ENCODE measurements around the gene NOC2L. TPM values are rescaled to one million over a fixed set of nuclear protein-coding genes. Genes with fewer than 3 reads are reported as not detected.

Gene NOC2L
- total RNA-seq, 1 experiment from 2014 or later = 130 TPM

DNA sequence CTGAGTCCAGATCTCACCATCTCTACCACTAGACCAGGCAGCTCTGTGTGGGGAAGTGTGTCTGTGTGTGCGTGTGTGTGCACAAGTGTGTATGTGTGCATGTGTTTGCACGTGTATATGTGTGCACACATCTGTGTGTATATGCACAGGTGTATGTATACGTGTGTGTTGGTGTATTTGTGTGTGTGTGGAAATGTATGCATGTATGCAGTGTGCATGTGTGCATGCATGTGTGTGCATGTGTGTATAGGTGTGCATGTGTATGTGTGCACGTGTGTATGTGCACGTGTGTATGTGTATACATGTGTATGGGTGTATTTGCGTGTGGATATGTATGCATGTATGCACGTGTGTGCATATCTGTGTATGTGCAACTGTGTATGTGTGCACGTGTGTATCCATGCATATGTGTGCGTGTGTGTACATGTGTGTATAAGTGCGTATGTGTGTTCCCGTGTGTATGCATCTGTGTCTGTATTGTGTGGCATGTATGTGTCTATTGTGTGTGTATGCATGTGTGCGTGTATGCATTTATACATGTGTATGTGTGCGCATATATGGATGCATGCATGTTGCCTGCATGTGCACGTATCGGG is 10.3 kb upstream of the NOC2L start:
- H3K79me2 ChIP-seq (ENCODE audit: insufficient read depth, low read length) = no peaks in the 10 kb centered on the region
- no peak overlapping the region for H2AK5ac ChIP-seq (ENCODE audit: insufficient read length, low read length)
- no CpG with 5 or more reads among the region's 15 CpGs for WGBS (ENCODE audit: extremely low coverage, insufficient read length, low lambda C conversion rate)
- TF ChIP-seq, protein P1, sequence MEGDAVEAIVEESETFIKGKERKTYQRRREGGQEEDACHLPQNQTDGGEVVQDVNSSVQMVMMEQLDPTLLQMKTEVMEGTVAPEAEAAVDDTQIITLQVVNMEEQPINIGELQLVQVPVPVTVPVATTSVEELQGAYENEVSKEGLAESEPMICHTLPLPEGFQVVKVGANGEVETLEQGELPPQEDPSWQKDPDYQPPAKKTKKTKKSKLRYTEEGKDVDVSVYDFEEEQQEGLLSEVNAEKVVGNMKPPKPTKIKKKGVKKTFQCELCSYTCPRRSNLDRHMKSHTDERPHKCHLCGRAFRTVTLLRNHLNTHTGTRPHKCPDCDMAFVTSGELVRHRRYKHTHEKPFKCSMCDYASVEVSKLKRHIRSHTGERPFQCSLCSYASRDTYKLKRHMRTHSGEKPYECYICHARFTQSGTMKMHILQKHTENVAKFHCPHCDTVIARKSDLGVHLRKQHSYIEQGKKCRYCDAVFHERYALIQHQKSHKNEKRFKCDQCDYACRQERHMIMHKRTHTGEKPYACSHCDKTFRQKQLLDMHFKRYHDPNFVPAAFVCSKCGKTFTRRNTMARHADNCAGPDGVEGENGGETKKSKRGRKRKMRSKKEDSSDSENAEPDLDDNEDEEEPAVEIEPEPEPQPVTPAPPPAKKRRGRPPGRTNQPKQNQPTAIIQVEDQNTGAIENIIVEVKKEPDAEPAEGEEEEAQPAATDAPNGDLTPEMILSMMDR (conservative IDR thresholded peaks at IDR 0.05) = no peak
- Mint-ChIP-seq H3K4me3 (no peak overlapping the region), H3K9me3 (peaks cover 3 to 4% of the 10 kb centered on the region in 2 experiments; a peak in 3 of 5 replicates), H3K27ac (no peak overlapping the region; a peak in 1 of 7 replicates), H3K36me3 (ENCODE audit: insufficient read depth in 1 of 3, low read depth in 3 of 3) (peaks cover 0 to 8% (median 8%) of the 10 kb centered on the region in 3 experiments; a peak in 4 of 7 replicates), H3K27me3 (ENCODE audit: low read depth) (peaks cover 52% of the 10 kb centered on the region), H3K4me1 (peaks cover 0 to 3% of the 10 kb centered on the region in 2 experiments; a peak in 2 of 4 replicates)
- H4K91ac ChIP-seq (ENCODE audit: insufficient read length, low read depth, low read length) = no peak overlapping the region
- H3K4me2 ChIP-seq (ENCODE audit: insufficient read depth, insufficient read length, low read length) = no peak overlapping the region
- peaks cover 9% of the 10 kb centered on the region for H3K23me2 ChIP-seq (ENCODE audit: insufficient read length, low read depth, low read length, poor library complexity, severe bottlenecking)
- H3K79me1 ChIP-seq (ENCODE audit: insufficient read depth, low read depth, low read length, poor library complexity, severe bottlenecking) = no peaks in the 10 kb centered on the region
- no peaks in the 10 kb centered on the region for H3K4me1 ChIP-seq (ENCODE audit: insufficient read depth, low read length)
- no peak overlapping the region for H3K56ac ChIP-seq (ENCODE audit: insufficient read length, low read depth, low read length)
- H2BK5ac ChIP-seq (ENCODE audit: insufficient read length, low read length) = no peak overlapping the region
- no peak overlapping the region for H2BK12ac ChIP-seq (ENCODE audit: insufficient read length, low read depth, low read length)
- H3K27me3 ChIP-seq (ENCODE audit: insufficient read depth, low read length) = peaks cover 11% of the 10 kb centered on the region; the same call in 1 of the 2 replicates
- H2BK15ac ChIP-seq (ENCODE audit: low read depth, low read length) = no peak overlapping the region
- no peaks in the 10 kb centered on the region for H3K9me3 ChIP-seq (ENCODE audit: control insufficient read depth, low read depth, low read length)
- no peak overlapping the region for H4K8ac ChIP-seq (replicated peaks; ENCODE audit: insufficient read length, low read depth, low read length)
- H4K5ac ChIP-seq (ENCODE audit: insufficient read length, low read depth, low read length) = no peak overlapping the region
- H3K23ac ChIP-seq (ENCODE audit: insufficient read length, low read depth, low read length) = no peak overlapping the region
- H3K18ac ChIP-seq (ENCODE audit: insufficient read length, low read depth, low read length) = no peak overlapping the region
- no peak overlapping the region for H3K27ac ChIP-seq (ENCODE audit: insufficient read length, low read depth, low read length)
- DNase-seq = no peak
- no peak overlapping the region for H3K4ac ChIP-seq (ENCODE audit: low read depth, low read length)
- no peak overlapping the region for H2AFZ ChIP-seq (ENCODE audit: low read length)
- H4K20me1 ChIP-seq (ENCODE audit: control insufficient read depth, insufficient read depth, insufficient read length) = no peaks in the 10 kb centered on the region
- H3T11ph ChIP-seq (ENCODE audit: low read length) = no peak overlapping the region
- no peak overlapping the region for H3K9ac ChIP-seq (ENCODE audit: extremely low read depth, insufficient read length, low read length)
- H3K14ac ChIP-seq (ENCODE audit: insufficient read depth, low read length) = no peak overlapping the region
- no peak overlapping the region for H2BK120ac ChIP-seq (ENCODE audit: low read depth, low read length, poor library complexity, severe bottlenecking)
- H2BK20ac ChIP-seq (ENCODE audit: low read depth, low read length, poor library complexity, severe bottlenecking) = no peak overlapping the region

Data from H9 (cell line).